Measurements from ENCODE around the gene BCAS3.

GRCh38 chr17:60656499-60656898 is 21.2 kb upstream of the BCAS3 start:
- no peak for TF ChIP-seq POLR2A (IDR thresholded peaks at IDR 0.05; ENCODE audit: low read depth, low read length)
- no peak for TF ChIP-seq TAF1 (IDR thresholded peaks at IDR 0.05; ENCODE audit: low read depth, low read length)
- no peak for TF ChIP-seq POLR2AphosphoS5 (IDR thresholded peaks at IDR 0.05; ENCODE audit: low read depth, low read length)
- TF ChIP-seq PAX5 (IDR thresholded peaks at IDR 0.05; ENCODE audit: insufficient read depth, low read length, severe bottlenecking), result no peak
